Measurements from ENCODE around the gene NQO2.
"Not testable (repeated sequence)": the region's sequence is repeated elsewhere in the genome, so short reads cannot be mapped to it uniquely, and the experiment has no call there.

Gene NQO2

GRCh38 chr6:3016473-3017280 is 17.0 kb downstream of the NQO2 start:
- no peak for DNase-seq

- no peak for DNase-seq
These were observed 17.6 kb downstream of the NQO2 start for GRCh38 chr6:3017304-3017703.

DNA sequence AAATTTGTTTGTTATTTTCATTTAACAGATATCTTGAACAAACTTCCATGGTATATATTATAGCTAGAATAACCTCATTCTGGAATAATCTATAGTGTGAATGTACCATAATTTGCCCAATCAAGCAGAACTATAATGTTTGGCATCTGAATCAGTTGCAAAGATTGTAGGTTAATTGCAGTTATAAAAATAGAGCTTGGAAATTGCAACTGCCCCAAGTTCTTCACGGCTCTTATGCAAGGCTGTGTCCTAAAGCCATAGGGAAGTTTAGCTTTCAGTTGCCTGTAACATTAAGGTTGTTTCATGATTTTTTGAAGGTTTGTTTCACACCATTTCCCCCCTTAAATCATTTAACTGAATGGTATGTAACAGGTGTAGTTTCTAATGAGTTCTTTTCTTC is 19.4 kb downstream of the NQO2 start:
- no peak for DNase-seq

GRCh38 chr6:3019749-3020320 is 20.1 kb downstream of the NQO2 start:
- DNase-seq = no peak

DNA sequence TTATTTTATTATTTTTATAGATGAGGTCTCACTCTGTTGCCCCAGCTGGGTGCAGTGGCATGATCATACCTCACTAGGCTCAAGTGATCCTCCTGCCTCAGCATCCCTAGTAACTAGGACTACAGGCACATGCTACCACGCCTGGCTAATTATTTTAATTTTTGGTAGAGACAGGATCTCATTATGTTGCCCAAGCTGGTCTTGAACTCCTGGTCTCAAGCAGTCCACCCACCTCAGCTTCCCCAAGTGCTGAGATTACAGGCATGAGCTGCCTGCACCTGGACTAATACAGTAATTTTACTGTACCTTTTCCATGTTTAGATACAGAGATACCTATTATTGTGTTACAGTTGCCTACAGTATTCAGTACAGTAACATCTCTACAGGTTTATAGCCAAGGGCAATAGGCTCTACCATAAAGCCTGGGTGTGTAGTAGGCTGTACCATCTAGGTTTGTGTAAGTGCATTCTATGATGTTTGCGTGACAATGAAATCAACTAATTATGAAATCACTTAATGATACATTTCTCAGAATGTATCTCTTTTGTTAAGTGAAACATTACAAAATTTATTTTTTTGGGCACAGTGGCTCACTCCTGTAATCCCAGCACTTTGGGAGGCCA is 21.4 kb downstream of the NQO2 start:
- DNase-seq = not testable (repeated sequence)

GRCh38 chr6:3022765-3023662 is 23.3 kb downstream of the NQO2 start:
- peak; percentile 41 to 74 (median 55) for DNase-seq

DNA sequence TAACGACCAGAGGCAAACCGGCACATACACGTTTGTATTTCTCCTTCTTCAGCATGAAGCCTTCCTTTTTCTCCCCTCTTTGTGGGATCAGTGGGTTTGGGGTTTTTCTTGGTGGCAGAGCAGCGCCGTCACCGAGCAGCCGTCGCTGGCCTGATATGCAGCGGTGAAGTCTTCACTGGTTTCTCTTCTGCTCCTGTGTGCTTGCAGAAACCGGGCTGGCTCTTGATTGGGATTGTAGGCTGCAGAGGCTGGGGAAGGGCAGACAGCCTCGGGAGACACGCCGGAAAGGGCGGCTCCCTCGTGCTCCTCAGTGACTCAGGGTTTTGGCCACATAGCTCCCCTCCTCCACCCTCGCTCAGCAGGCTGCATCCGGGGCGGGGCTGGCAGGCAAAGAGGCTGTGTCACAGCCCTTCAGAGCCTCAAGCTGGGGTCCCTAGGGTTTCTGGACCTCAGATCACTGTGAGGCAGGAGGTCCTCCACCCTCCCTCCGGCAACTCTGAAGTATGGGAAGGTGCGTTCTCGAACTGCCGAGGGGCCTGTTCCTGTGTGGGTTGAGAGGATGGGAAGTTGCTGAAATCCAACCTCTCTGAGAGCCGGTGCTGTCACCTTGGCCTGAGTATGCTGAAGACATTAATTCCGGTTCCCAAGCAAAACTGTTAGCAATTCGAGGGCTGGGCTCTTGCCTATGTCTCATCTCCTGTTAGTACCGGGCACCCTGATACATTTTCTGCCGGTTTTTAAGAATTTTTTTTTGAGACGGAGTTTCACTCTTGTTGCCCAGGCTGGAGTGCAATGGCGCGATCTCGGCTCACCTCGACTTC is 24.2 kb downstream of the NQO2 start:
- peak; percentile 82 to 92 (median 90) for DNase-seq

- DNase-seq = peak in 1 of 3 experiments; percentile 45
These were observed 27.3 kb downstream of the NQO2 start for GRCh38 chr6:3026791-3027626.

GRCh38 chr6:3028156-3028555 is 28.5 kb downstream of the NQO2 start:
- DNase-seq = not testable (repeated sequence)

- peak in 2 of 3 experiments; percentile 40 to 68 for DNase-seq
These were observed 32.4 kb downstream of the NQO2 start for GRCh38 chr6:3031857-3032640.

DNA sequence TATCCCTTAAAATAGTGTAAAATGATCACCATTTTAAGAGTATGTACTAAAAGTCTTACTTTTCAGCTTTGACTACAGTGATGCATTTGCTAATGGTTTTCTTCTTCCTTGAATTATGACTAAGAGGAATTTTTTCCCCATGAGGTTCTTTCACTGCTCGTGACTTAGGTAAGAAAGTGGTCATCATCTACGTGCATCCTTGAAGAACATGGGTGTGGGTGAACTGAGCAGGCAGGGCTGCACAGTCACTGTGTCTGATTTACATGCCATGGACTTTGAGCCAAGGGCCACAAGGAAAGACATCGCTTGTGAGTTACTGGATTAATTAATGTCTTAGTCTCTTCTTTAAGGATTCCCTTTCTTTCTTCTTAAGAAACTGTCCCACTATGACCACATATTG is 33.3 kb downstream of the NQO2 start:
- DNase-seq = no peak

DNA sequence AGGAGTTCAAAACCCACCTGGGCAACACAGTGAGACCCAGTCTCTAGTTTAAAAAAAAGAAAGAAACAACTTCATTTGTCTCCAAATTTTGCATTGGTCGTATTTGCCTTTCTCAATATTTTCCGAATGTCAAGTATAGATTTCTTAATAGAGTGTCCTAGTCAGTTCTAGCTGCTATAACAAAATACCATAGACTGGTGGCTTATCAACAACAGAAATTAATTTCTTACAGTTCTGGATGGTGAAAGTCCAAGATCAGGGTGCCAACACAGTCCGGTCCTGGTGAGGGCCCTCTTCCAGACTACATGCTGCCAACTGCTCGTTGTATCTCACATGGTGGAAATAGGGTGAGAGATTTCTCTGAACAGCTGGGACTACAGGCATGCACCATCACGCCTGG is 34.0 kb downstream of the NQO2 start:
- DNase-seq = no peak

DNA sequence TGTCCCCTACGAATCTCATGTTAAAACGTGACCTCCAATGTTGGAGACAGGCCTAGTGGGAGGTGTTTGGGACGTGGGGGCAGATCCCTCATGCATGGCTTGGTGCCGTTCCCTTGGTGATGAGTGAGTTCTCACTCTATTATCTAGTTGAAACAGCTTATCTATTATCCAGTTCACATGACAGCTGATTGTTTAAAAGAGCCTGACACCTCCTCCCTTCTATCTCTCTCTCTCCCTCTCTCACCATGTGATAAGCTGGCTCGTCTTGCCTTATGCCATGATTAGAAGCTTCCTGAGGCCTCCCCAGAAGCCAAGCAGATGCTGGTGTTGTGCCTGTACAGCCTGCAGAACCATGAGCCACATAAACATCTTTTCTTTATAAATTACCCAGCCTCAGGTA is 35.7 kb downstream of the NQO2 start:
- no peak for DNase-seq

GRCh38 chr6:3036861-3037637 is 37.4 kb downstream of the NQO2 start:
- DNase-seq = no peak

GRCh38 chr6:3037638-3038365 is 38.1 kb downstream of the NQO2 start:
- no peak for DNase-seq

GRCh38 chr6:3039384-3039783 is 39.7 kb downstream of the NQO2 start:
- peak; percentile 37 to 93 (median 74) for DNase-seq

- DNase-seq = no peak
These were observed 41.5 kb downstream of the NQO2 start for GRCh38 chr6:3041147-3041546.

DNA sequence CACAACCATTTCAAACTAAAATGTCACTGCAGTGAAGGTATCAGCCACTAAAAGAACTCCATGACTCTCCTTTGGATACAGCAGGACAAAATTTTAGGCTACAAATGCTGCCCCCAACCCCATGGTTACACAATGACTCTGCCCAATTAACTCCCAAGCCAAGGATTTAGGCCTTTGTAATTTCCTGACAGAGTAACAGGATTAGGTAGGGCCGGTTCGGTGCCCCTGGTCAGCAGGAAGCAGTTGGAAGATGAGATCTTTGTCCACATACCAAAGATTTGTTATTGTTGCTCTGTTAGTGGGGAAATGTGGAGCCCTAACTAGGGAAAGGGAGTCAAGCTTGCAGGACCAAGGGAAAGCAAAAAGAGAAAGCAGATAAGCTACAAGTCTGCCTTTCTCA is 41.9 kb downstream of the NQO2 start:
- DNase-seq = no peak

DNA sequence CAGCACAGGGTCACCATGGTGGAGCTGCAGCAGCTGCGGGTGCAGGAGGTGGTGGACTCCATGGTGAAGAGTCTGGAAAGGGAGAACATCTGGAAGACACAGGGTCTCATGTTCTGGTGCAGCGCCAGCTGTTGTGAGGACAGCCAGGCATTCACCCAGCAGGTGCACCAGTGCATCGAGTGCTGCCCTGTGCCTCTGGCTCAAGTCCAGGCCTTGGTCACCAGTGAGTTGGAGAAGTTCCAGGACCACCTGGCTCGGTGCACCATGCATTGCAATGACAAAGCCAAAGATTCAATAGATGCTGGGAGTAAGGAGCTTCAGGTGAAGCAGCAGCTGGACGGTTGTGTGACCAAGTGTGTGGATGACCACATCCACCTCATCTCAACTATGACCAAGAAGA is 45.7 kb downstream of the NQO2 start:
- DNase-seq = peak in 1 of 3 experiments; percentile 26
